Stimulated activated CD4-positive, alpha-beta T cell treated with anti-CD3 and anti-CD28 coated beads, Interleukin-2, amount 100 ng/mL, for 24 hours (primary cell): ENCODE data around the gene CGN.
"Not testable (repeated sequence)": the region's sequence is repeated elsewhere in the genome, so short reads cannot be mapped to it uniquely, and the experiment has no call there.

ENCODE experiments used
- DNase-seq, 2 donors: peaks; one replicate each; pipeline ENCODE4 v3.0.0-alpha.2; 2020

Gene CGN

GRCh38 chr1:151501474-151501873 lies 9.7 kb upstream of the CGN start:
- DNase-seq: no peak

GRCh38 chr1:151502035-151502700 lies 9.0 kb upstream of the CGN start:
- no peak for DNase-seq

- no peak for DNase-seq
Measured at GRCh38 chr1:151502859-151503780, 8.1 kb upstream of the CGN start.

GRCh38 chr1:151504252-151504651 lies 6.9 kb upstream of the CGN start:
- DNase-seq: no peak

GRCh38 chr1:151504759-151505158 lies 6.4 kb upstream of the CGN start:
- DNase-seq: no peak

- no peak for DNase-seq
Measured at GRCh38 chr1:151508833-151509232, 2.4 kb upstream of the CGN start.

GRCh38 chr1:151509350-151510019 lies 1.7 kb upstream of the CGN start:
- no peak for DNase-seq

- DNase-seq: no peak
Measured at GRCh38 chr1:151510020-151510405, 1.2 kb upstream of the CGN start.

GRCh38 chr1:151510614-151510956 lies 602 bp upstream of the CGN start:
- no peak for DNase-seq

GRCh38 chr1:151511636-151512215 lies 539 bp downstream of the CGN start:
- peak; percentile 35 to 38 for DNase-seq

- no peak for DNase-seq
Measured at GRCh38 chr1:151512326-151512725, 1.1 kb downstream of the CGN start.

- DNase-seq: no peak
Measured at GRCh38 chr1:151512801-151513625, 1.8 kb downstream of the CGN start.

GRCh38 chr1:151513626-151514121 lies 2.5 kb downstream of the CGN start:
- DNase-seq: peak in 1 of 2 donors; percentile 29

- no peak for DNase-seq
Measured at GRCh38 chr1:151514366-151514765, 3.2 kb downstream of the CGN start.

GRCh38 chr1:151515265-151515664 lies 4.1 kb downstream of the CGN start:
- no peak for DNase-seq

- no peak for DNase-seq
Measured at GRCh38 chr1:151516031-151516511, 4.9 kb downstream of the CGN start.

GRCh38 chr1:151518431-151518830 lies 7.2 kb downstream of the CGN start:
- no peak for DNase-seq

- DNase-seq: no peak
Measured at GRCh38 chr1:151518936-151519335, 7.7 kb downstream of the CGN start.

- DNase-seq: no peak
Measured at GRCh38 chr1:151519667-151520066, 8.5 kb downstream of the CGN start.

- DNase-seq: no peak
Measured at GRCh38 chr1:151520359-151520758, 9.2 kb downstream of the CGN start.

- DNase-seq: not testable (repeated sequence)
Measured at GRCh38 chr1:151522427-151522826, 11.2 kb downstream of the CGN start.

- no peak for DNase-seq
Measured at GRCh38 chr1:151523326-151523725, 12.1 kb downstream of the CGN start.
